Globus pallidus (tissue), 1 donor: ENCODE measurements around the gene DTNBP1.

Experiments
- DNase-seq: peaks from one replicate; pipeline ENCODE4 v3.0.0-alpha.2; 2015; ENCODE audit warnings: low spot score

DTNBP1 gene

GRCh38 chr6:15481390-15482291 is 181.2 kb downstream of the DTNBP1 start:
- no peak for DNase-seq

GRCh38 chr6:15480525-15480924 is 182.3 kb downstream of the DTNBP1 start:
- no peak for DNase-seq

GRCh38 chr6:15479761-15480160 is 183.1 kb downstream of the DTNBP1 start:
- DNase-seq = peak; percentile 56

- no peak for DNase-seq
These were observed 185.1 kb downstream of the DTNBP1 start for GRCh38 chr6:15477746-15478145.

- no peak for DNase-seq
These were observed 186.0 kb downstream of the DTNBP1 start for GRCh38 chr6:15476631-15477380.

- no peak for DNase-seq
These were observed 187.0 kb downstream of the DTNBP1 start for GRCh38 chr6:15475872-15476271.

- DNase-seq = no peak
These were observed 187.6 kb downstream of the DTNBP1 start for GRCh38 chr6:15475261-15475660.

- no peak for DNase-seq
These were observed 188.6 kb downstream of the DTNBP1 start for GRCh38 chr6:15474196-15474595.

- no peak for DNase-seq
These were observed 189.1 kb downstream of the DTNBP1 start for GRCh38 chr6:15473741-15474161.

GRCh38 chr6:15473174-15473573 is 189.7 kb downstream of the DTNBP1 start:
- no peak for DNase-seq
